Measurements from ENCODE around the gene CEP68.
A peak's percentile ranks its signal among the peaks of the same experiment; 100 is the strongest.
"Not testable (repeated sequence)": the region's sequence is repeated elsewhere in the genome, so short reads cannot be mapped to it uniquely, and the experiment has no call there.

Gene CEP68

GRCh38 chr2:65033178-65033577, 23.0 kb upstream of the CEP68 start:
- DNase-seq (ENCODE audit: insufficient read length) (no peak), FAIRE-seq (no peak)
- TF ChIP-seq POLR2AphosphoS5 (IDR thresholded peaks at IDR 0.05; ENCODE audit: low read depth, low read length) = no peak

- not testable (repeated sequence) for FAIRE-seq; DNase-seq (ENCODE audit: insufficient read length)
These were observed 22.5 kb upstream of the CEP68 start for GRCh38 chr2:65033667-65034066.

- TF ChIP-seq POLR2A (IDR thresholded peaks at IDR 0.05; ENCODE audit: low read depth, low read length) (no peak), POLR2AphosphoS5 (IDR thresholded peaks at IDR 0.05; ENCODE audit: low read depth, low read length) (no peak), TAF1 (IDR thresholded peaks at IDR 0.05; ENCODE audit: borderline replicate concordance, low read depth, low read length) (no peak)
- DNase-seq (ENCODE audit: insufficient read length) (no peak), FAIRE-seq (no peak)
These were observed 20.8 kb upstream of the CEP68 start for GRCh38 chr2:65035351-65035943.

GRCh38 chr2:65037178-65037577, 19.0 kb upstream of the CEP68 start:
- FAIRE-seq (no peak), DNase-seq (ENCODE audit: insufficient read length) (no peak)
- TF ChIP-seq POLR2A (IDR thresholded peaks at IDR 0.05; ENCODE audit: low read depth, low read length) (no peak), TAF1 (IDR thresholded peaks at IDR 0.05; ENCODE audit: borderline replicate concordance, low read depth, low read length) (no peak), POLR2AphosphoS5 (IDR thresholded peaks at IDR 0.05; ENCODE audit: low read depth, low read length) (no peak)

- FAIRE-seq (no peak), DNase-seq (ENCODE audit: insufficient read length) (no peak)
- TF ChIP-seq POLR2AphosphoS5 (IDR thresholded peaks at IDR 0.05; ENCODE audit: low read depth, low read length) (no peak), POLR2A (IDR thresholded peaks at IDR 0.05; ENCODE audit: low read depth, low read length) (no peak), TAF1 (IDR thresholded peaks at IDR 0.05; ENCODE audit: borderline replicate concordance, low read depth, low read length) (no peak)
These were observed 16.6 kb upstream of the CEP68 start for GRCh38 chr2:65039640-65040039.

GRCh38 chr2:65040400-65041261, 15.6 kb upstream of the CEP68 start:
- FAIRE-seq = peak; percentile 96
- DNase-seq (ENCODE audit: insufficient read length) = peak; percentile 62
- no peak for TF ChIP-seq POLR2A (IDR thresholded peaks at IDR 0.05; ENCODE audit: low read depth, low read length)
- TF ChIP-seq POLR2AphosphoS5 (IDR thresholded peaks at IDR 0.05; ENCODE audit: low read depth, low read length) = no peak
- TF ChIP-seq TAF1 (IDR thresholded peaks at IDR 0.05; ENCODE audit: borderline replicate concordance, low read depth, low read length) = no peak

- no peak for DNase-seq (ENCODE audit: insufficient read length)
- FAIRE-seq = no peak
- TF ChIP-seq POLR2AphosphoS5 (IDR thresholded peaks at IDR 0.05; ENCODE audit: low read depth, low read length) (no peak), POLR2A (IDR thresholded peaks at IDR 0.05; ENCODE audit: low read depth, low read length) (no peak), TAF1 (IDR thresholded peaks at IDR 0.05; ENCODE audit: borderline replicate concordance, low read depth, low read length) (no peak)
These were observed 13.2 kb upstream of the CEP68 start for GRCh38 chr2:65043001-65043400.

GRCh38 chr2:65044097-65044735, 12.0 kb upstream of the CEP68 start:
- no peak for FAIRE-seq
- DNase-seq (ENCODE audit: insufficient read length) = no peak
- TF ChIP-seq POLR2A (IDR thresholded peaks at IDR 0.05; ENCODE audit: low read depth, low read length) = no peak
- TF ChIP-seq POLR2AphosphoS5 (IDR thresholded peaks at IDR 0.05; ENCODE audit: low read depth, low read length) = no peak
- no peak for TF ChIP-seq TAF1 (IDR thresholded peaks at IDR 0.05; ENCODE audit: borderline replicate concordance, low read depth, low read length)

- no peak for TF ChIP-seq TAF1 (IDR thresholded peaks at IDR 0.05; ENCODE audit: borderline replicate concordance, low read depth, low read length)
- no peak for TF ChIP-seq POLR2A (IDR thresholded peaks at IDR 0.05; ENCODE audit: low read depth, low read length)
- TF ChIP-seq POLR2AphosphoS5 (IDR thresholded peaks at IDR 0.05; ENCODE audit: low read depth, low read length) = no peak
- DNase-seq (ENCODE audit: insufficient read length) (no peak), FAIRE-seq (no peak)
These were observed 10.6 kb upstream of the CEP68 start for GRCh38 chr2:65045651-65046050.

- FAIRE-seq = no peak
- TF ChIP-seq POLR2A (IDR thresholded peaks at IDR 0.05; ENCODE audit: low read depth, low read length) (no peak), POLR2AphosphoS5 (IDR thresholded peaks at IDR 0.05; ENCODE audit: low read depth, low read length) (no peak), TAF1 (IDR thresholded peaks at IDR 0.05; ENCODE audit: borderline replicate concordance, low read depth, low read length) (no peak)
- DNase-seq (ENCODE audit: insufficient read length) = no peak
These were observed 9.4 kb upstream of the CEP68 start for GRCh38 chr2:65046633-65047407.

GRCh38 chr2:65049010-65049639, 7.1 kb upstream of the CEP68 start:
- FAIRE-seq (no peak), DNase-seq (ENCODE audit: insufficient read length) (no peak)
- no peak for TF ChIP-seq POLR2AphosphoS5 (IDR thresholded peaks at IDR 0.05; ENCODE audit: low read depth, low read length)
- TF ChIP-seq POLR2A (IDR thresholded peaks at IDR 0.05; ENCODE audit: low read depth, low read length) = no peak
- TF ChIP-seq TAF1 (IDR thresholded peaks at IDR 0.05; ENCODE audit: borderline replicate concordance, low read depth, low read length) = no peak
